Fibroblast of mammary gland (primary cell): ENCODE data around the gene TRIM32.

Experiments used
- DNase-seq: peaks from one replicate; pipeline ENCODE4 v3.0.0-alpha.2; 2010; ENCODE audit warnings: low read depth
- H3K4me3 ChIP-seq: 2 replicates; pipeline ENCODE4 v1.5.1; 2011; ENCODE audit warnings: low read depth, mild to moderate bottlenecking, low read length, moderate library complexity; ENCODE audit not compliant: control insufficient read depth
- TF ChIP-seq, protein P1 (sequence below): conservative IDR thresholded peaks from 2 replicates; pipeline ENCODE4 v1.5.1; 2011; ENCODE audit warnings: low read depth, low read length, inconsistent platforms; ENCODE audit not compliant: control insufficient read depth, insufficient read depth

The TRIM32 gene

DNA sequence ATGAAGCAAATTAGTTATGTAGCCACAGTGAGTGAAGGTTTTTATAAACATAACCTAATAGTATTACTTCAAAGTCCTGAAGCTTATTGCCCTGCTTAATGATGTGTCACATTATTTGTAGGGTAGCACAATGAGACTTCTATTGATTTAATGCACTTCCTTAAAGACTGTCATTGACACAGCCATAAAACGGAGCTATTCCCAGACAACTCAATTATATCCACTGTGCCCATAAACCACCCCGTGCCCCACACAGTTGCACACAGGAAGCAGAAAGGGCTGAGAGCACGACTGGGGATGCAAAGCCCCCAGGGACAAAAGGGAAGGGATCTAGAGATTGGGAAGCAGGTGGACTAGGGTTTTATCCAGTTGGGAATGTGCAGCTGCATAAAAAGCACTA is 37.0 kb downstream of the TRIM32 start:
- no peak for DNase-seq
- TF ChIP-seq, protein P1, sequence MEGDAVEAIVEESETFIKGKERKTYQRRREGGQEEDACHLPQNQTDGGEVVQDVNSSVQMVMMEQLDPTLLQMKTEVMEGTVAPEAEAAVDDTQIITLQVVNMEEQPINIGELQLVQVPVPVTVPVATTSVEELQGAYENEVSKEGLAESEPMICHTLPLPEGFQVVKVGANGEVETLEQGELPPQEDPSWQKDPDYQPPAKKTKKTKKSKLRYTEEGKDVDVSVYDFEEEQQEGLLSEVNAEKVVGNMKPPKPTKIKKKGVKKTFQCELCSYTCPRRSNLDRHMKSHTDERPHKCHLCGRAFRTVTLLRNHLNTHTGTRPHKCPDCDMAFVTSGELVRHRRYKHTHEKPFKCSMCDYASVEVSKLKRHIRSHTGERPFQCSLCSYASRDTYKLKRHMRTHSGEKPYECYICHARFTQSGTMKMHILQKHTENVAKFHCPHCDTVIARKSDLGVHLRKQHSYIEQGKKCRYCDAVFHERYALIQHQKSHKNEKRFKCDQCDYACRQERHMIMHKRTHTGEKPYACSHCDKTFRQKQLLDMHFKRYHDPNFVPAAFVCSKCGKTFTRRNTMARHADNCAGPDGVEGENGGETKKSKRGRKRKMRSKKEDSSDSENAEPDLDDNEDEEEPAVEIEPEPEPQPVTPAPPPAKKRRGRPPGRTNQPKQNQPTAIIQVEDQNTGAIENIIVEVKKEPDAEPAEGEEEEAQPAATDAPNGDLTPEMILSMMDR, result no peak
- H3K4me3 ChIP-seq, result no peak overlapping the region

DNA sequence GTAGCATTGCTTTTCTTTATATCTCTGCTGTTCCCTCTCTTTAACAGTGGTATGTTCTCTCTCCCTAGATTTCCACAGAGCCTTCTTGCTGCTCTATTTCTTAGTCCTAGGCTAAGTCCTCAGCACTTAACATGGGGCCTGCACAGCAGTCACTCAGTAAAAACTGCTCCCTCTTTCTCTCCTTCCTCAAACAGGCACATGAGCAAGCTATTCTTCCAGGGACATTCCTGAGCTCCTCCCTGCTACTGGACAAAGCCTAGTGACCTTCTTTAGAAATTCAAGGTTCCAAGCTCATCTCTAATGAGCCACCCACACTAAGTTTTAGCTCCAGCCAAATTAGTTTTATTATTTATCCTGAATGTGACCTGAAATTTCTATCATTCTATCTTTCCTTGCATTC is 39.5 kb downstream of the TRIM32 start:
- DNase-seq, result no peak
- TF ChIP-seq, protein P1, result no peak
- H3K4me3 ChIP-seq, result no peak overlapping the region

DNA sequence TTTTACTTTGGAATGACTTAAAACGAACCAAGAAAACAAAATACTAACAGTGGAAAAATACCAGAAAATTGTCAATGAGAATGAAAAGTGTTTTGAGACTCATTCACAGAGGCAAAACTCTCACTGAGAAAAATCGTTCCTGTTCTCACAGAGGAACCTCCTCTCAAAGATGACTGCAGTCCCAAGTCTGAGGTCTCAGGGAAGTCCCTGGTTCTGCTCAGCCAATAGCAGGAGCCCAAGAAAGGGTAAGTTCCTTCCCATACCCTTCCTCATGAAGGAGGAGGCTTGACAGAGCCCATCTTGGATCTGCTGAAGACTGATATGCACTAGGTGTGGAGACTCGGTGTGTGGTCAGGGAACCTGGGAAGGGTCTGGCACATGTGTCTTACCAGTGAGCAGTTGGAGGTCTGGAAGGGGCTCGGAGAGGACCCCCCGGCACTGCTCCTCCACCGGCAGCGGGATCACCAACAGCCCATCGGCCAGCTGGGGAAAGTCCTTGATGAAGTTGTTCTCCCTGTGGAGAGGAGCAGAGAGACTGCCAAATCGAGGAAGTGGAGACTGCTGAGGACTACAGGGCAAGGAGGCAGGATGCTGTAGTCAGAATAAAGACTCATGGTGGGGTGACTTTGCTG is 46.0 kb downstream of the TRIM32 start:
- DNase-seq, result no peak
- no peak overlapping the region for H3K4me3 ChIP-seq
- TF ChIP-seq, protein P1, result no peak

DNA sequence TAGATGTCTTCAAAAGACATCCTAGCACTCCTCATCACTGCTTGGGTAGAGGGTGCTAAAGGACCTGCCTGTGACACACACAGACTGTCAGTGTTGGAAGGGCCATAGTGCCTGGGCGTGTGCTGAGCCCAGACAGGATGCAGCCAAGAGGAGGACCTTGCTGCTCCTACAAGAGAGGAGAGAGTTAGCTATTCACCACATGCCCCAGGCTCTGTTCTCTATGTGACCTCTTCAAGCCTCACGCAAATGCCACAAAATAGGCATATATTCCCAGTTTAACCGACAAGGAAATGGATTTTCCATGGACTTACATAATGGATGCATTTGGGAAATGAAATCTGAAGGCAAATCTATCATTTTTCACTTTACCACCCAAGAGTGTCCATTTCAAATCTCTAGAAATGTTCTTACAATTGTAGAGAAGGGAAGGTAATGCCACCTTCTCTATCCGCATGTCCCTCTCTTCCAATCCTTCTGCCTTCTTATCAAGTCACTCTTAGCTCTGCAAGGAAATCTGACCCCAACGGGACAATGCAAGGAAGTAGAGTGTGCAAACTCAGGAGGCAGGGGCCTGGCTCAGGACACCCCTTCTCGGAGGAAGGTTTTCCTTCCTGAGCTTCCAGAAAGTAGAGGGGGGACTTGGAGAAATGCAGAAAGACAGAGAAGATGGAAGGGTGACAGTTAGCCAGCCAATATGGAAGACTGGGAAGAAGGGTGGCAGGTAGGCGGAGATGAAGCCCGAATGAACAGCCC is 49.5 kb downstream of the TRIM32 start:
- DNase-seq, result no peak
- TF ChIP-seq, protein P1, result no peak
- H3K4me3 ChIP-seq, result no peak overlapping the region

DNA sequence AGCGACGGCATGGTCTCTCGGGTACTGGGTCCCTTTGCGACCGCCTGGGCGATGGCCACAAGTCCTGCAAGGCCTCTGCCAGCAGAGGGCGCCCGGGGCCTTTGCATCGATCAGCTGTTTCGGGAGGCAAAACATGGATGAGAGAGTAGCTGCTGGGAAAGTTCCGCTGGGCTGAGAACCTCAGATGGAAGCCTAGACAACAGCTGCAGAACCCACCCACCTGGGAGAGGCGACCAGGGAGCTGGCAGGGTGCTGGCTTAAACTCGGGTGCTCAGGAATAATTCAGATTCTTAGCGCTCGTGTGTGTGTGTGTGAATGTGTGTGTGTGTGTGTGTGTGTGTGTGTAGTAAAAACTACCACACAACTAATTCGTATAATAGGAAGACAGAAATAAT is 50.0 kb downstream of the TRIM32 start:
- TF ChIP-seq, protein P1, result peak; percentile 93
- DNase-seq, result peak; percentile 68
- H3K4me3 ChIP-seq, result no peak overlapping the region

DNA sequence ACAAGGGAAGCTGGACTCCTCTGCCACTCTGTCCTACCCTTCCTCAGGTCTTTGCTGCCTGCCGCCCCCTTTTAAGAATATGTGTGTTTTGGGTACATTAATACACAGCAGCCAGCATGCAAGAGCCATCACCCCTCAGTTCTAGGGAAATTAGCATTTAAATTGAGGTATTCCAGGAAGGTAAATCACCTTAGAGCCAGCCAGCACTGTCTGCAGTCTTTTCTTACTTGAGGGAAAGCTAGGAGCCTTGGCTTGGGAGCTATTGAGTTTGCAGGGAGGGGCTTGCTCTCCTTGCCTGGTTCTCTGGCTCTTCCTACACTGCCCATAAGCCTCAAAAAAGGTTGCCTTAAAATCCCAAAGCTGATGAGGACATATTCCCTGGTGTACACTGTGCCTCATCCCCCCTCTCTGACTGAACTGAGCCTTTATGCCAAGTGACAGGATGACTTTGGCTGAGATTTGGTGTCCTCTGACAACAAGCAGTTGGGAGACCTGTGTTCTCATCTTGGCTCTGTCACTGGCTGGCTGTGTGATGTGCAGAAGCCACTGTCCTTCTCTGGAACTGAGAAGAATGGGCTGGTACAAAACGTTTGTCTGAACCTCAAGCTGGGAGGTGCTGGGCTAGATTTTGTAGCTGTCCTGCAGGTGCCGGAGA is 54.1 kb downstream of the TRIM32 start:
- no peak for DNase-seq
- H3K4me3 ChIP-seq, result no peak overlapping the region
- TF ChIP-seq, protein P1, result no peak
